H1 (cell line): Measurements from ENCODE around the gene CMIP. TPM values are rescaled to one million over a fixed set of nuclear protein-coding genes. Genes with fewer than 3 reads are reported as not detected.

Source experiments
- ATF3 ChIP-seq: IDR thresholded peaks from 2 replicates; pipeline ENCODE4 v1.6.1; 2011; ENCODE audit warnings: low read depth, mild to moderate bottlenecking, low read length; ENCODE audit not compliant: insufficient read depth
- BACH1 ChIP-seq: IDR thresholded peaks from 2 replicates; pipeline ENCODE4 v1.6.1; 2012; ENCODE audit warnings: low read length, improper control_type of control experiment
- CHD7 ChIP-seq: fragments of 300-600 bp; sonication (generic); IDR thresholded peaks from 2 replicates; pipeline ENCODE4 v1.7.1; 2012; ENCODE audit warnings: low read length, moderate library complexity, mild to moderate bottlenecking, inconsistent platforms; ENCODE audit not compliant: insufficient replicate concordance
- CREB1 ChIP-seq: IDR thresholded peaks from 2 replicates; pipeline ENCODE4 v1.6.1; 2012; ENCODE audit warnings: inconsistent platforms
- E2F6 ChIP-seq: IDR thresholded peaks from 2 replicates; pipeline ENCODE4 v1.6.1; 2012; ENCODE audit warnings: inconsistent platforms
- polyA plus RNA-seq, 7 experiments: library from polyadenylated mRNA; depleted of rRNA in 3 of 7; stranded (reverse) in 5 of 7; unstranded in 2 of 7; fragments of >200 nt in 5 of 7; fragments of 200-250 nt in 2 of 7; gene quantifications; 1 replicate in 5 of 7; 2 replicates in 1 of 7; 4 replicates in 1 of 7; pipeline versions ENCODE4 v1.2.1 to v1.2.3, GENCODE V29; 2011 to 2013; ENCODE audit warnings: missing spikeins in 2 of 7, mixed read lengths in 2 of 7
- total RNA-seq: library from RNA; stranded (reverse); fragmentation: NEBNext Ultra II Directional; extraction: Animal tissue kit (Norgen Biotek cat#: 25700); gene quantifications from 2 replicates; pipeline ENCODE4 v1.2.1, GENCODE V29; 2021

Gene CMIP
- total and polyA plus RNA-seq, 2 of the 8 experiments (the other 6 are each of a cell fraction or from before 2014, with no cell fraction given) = 7.9 to 53.2 TPM

DNA sequence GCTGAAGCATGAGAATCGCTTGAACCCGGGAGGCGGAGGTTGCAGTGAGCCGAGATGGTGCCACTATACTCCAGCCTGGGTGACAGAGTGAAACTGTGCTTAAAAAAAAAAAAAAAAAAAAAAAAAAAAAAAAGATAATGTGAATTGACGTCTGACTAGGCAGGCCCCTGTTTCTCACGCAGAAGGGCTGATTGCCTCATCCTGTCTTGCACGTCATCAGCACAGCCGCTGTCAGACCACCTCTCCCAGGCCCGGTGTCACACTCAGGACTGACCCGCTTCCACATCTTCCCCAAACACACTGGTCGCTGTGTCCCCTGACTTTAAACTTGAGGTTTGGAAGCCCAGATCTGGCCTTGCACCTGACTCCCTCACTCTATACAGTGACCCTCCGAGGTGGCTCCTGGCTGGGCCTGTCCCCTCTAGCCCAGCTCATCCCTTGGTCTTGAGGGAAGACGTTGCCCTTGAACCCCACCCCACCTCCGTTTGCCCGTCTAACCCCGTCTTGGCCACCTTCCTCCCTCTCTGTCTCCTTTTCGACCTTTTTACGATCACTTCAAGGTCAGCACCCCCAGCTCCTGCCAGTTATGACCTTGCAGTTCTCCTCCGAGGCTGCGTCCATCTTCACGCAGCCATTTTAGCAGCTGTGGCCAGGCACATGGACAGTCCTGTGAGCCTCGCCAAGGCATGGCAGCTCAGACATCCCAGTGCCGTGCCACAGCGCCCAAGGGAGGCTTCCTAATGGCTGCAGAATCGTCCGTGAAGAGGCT lies 184.6 kb downstream of the CMIP start (continued):
- TF ChIP-seq CHD7 = no peak
- TF ChIP-seq BACH1 = no peak
- TF ChIP-seq E2F6 = no peak
- TF ChIP-seq CREB1 = no peak
- no peak for TF ChIP-seq ATF3
